ENCODE measurements around the gene ASAP3. TPM values are rescaled to one million over a fixed set of nuclear protein-coding genes. Genes with fewer than 3 reads are reported as not detected.

The ASAP3 gene
- total and polyA plus RNA-seq, 2 of the 13 experiments (the other 11 are each of a cell fraction or from before 2014, with no cell fraction given), result 32.6 to 37.0 TPM

- TF ChIP-seq AHDC1 (CRISPR knock-in tag; IDR thresholded peaks at IDR 0.05; ENCODE audit: borderline replicate concordance) (no peak), BCLAF1 (IDR thresholded peaks at IDR 0.05) (no peak), ZKSCAN8 (CRISPR knock-in tag; IDR thresholded peaks at IDR 0.05; ENCODE audit: borderline replicate concordance) (no peak), TCF12 (IDR thresholded peaks at IDR 0.05) (no peak), TCF12 (CRISPR knock-in tag; IDR thresholded peaks at IDR 0.05) (no peak), SALL1 (CRISPR knock-in tag; IDR thresholded peaks at IDR 0.05) (peak; percentile 32; the same call in 1 of the 2 replicates), CENPT (CRISPR knock-in tag; IDR thresholded peaks at IDR 0.05; ENCODE audit: low read depth) (0 out of 2 replicates have a peak, but pooled peaks have one; percentile 35), ARHGAP35 (CRISPR knock-in tag; IDR thresholded peaks at IDR 0.05; ENCODE audit: borderline replicate concordance) (peak; percentile 67; the same call in 1 of the 2 replicates), MLX (CRISPR knock-in tag; IDR thresholded peaks at IDR 0.05) (no peak), NFATC3 (CRISPR knock-in tag; IDR thresholded peaks at IDR 0.05) (no peak), GMEB2 (CRISPR knock-in tag; IDR thresholded peaks at IDR 0.05; ENCODE audit: low read depth) (no peak), GZF1 (CRISPR knock-in tag; IDR thresholded peaks at IDR 0.05) (no peak), CBX2 (IDR thresholded peaks at IDR 0.05; ENCODE audit: low read depth, low read length) (no peak), CBX2 (CRISPR knock-in tag; IDR thresholded peaks at IDR 0.05; ENCODE audit: low read depth) (no peak), KDM5A (IDR thresholded peaks at IDR 0.05; ENCODE audit: borderline replicate concordance, low read length) (no peak), THRA (CRISPR knock-in tag; IDR thresholded peaks at IDR 0.05; ENCODE audit: borderline replicate concordance) (no peak)
Measured at GRCh38 chr1:23424293-23425192, 59.4 kb downstream of the ASAP3 start, which contains the start of gene TCEA3 (continued).

Data from HepG2 (cell line).